Heart left ventricle (tissue), 16 donors: ENCODE measurements around the gene SHISA4. TPM values are rescaled to one million over a fixed set of nuclear protein-coding genes. Genes with fewer than 3 reads are reported as not detected.
A peak's percentile ranks its signal among the peaks of the same experiment; 100 is the strongest.

Source experiments
- ATAC-seq, 4 donors: fragments of 200-7000 bp; cut with Tn5 transposase; one replicate each; pipeline ENCODE4 v1.9.1; 2020 to 2022; ENCODE audit warnings: moderate library complexity in 4 of 4, mild to moderate bottlenecking in 3 of 4, moderate number of reproducible peaks in 1 of 4
- DNase-seq, 5 donors: peaks; one replicate each; pipeline ENCODE4 v3.0.0-alpha.2; 2020
- H3K27ac ChIP-seq, 12 donors: fragments of 200-600 bp; sonication (generic) in 4 of 12; one replicate each; pipeline versions ENCODE4 v1.5.0 to v1.8.0; 2016 to 2022; ENCODE audit warnings: mild to moderate bottlenecking in 2 of 12
- H3K27me3 ChIP-seq, 9 donors: fragments of 200-600 bp; sonication (generic) in 2 of 9; one replicate each; pipeline versions ENCODE4 v1.5.1 to v1.8.0; 2016 to 2022; ENCODE audit warnings: mild to moderate bottlenecking in 3 of 9
- H3K36me3 ChIP-seq, 9 donors: fragments of 200-600 bp; sonication (generic) in 2 of 9; one replicate each; pipeline versions ENCODE4 v1.5.0 to v1.8.0; 2018 to 2022; ENCODE audit warnings: mild to moderate bottlenecking in 2 of 9
- H3K4me1 ChIP-seq, 12 donors: fragments of 200-600 bp; sonication (generic) in 4 of 12; one replicate each; pipeline versions ENCODE4 v1.5.0 to v1.8.0; 2016 to 2022; ENCODE audit warnings: mild to moderate bottlenecking in 3 of 12
- H3K4me3 ChIP-seq, 12 donors: fragments of 200-600 bp; sonication (generic) in 4 of 12; one replicate each; pipeline versions ENCODE4 v1.5.0 to v1.8.0; 2017 to 2022; ENCODE audit warnings: mild to moderate bottlenecking in 9 of 12, moderate library complexity in 4 of 12
- H3K9me3 ChIP-seq, 12 donors: fragments of 200-600 bp; sonication (generic) in 4 of 12; one replicate each; pipeline versions ENCODE4 v1.5.0 to v1.8.0; 2016 to 2022; ENCODE audit warnings: mild to moderate bottlenecking in 1 of 12
- CTCF ChIP-seq, 12 donors: fragments of 200-600 bp; sonication (generic) in 4 of 12; IDR thresholded peaks; one replicate each; pipeline versions ENCODE4 v1.5.0 to v1.8.0; 2018 to 2022; ENCODE audit warnings: antibody characterized with exemption in 12 of 12, mild to moderate bottlenecking in 5 of 12
- POLR2A ChIP-seq, 2 donors: fragments of 450-650 bp; IDR thresholded peaks; one replicate each; pipeline ENCODE4 v1.6.1; 2017; ENCODE audit warnings: antibody characterized with exemption in 2 of 2, mild to moderate bottlenecking in 2 of 2, moderate library complexity in 2 of 2
- WGBS, 4 donors: extraction: QIAGEN DNeasy Blood & Tissue Kit in 2 of 4; methylation state at CpG; one replicate each; pipeline versions ENCODE4 v1.1.5 to v1.1.7; 2013 to 2018; 5-methylcytosine and 5-hydroxymethylcytosine counted together
- intact Hi-C, 10 donors: fragments of 100-400 bp; cut with DNase I; formaldehyde crosslinking; loops; one replicate each; pipeline versions ENCODE4 v1.11.1 to v1.14.2; 2022
- polyA plus RNA-seq, 2 donors: library from polyadenylated mRNA; stranded (reverse); fragments of 200-250 nt; gene quantifications; one replicate each; pipeline ENCODE4 v1.2.3, GENCODE V29; 2013
- total RNA-seq, 9 donors: library from RNA; depleted of rRNA in 2 of 9; stranded (reverse); fragments of >200 nt in 2 of 9; fragmentation: NEBNext Ultra II Directional in 3 of 9; extraction: Animal tissue kit (Norgen Biotek cat#: 25700) in 3 of 9; gene quantifications; one replicate each; pipeline versions ENCODE4 v1.1.0 to v1.2.4, GENCODE V29; 2016 to 2023
- donor health status: ischemic (EF 13 %, LVEDD 7.1; RV severe dilation, severe dysfunction).
- donor health status: healthy with polysubstance abuse.
- donor health status: DM: no; HTN: yes; CAD: no.
- donor health status: DM: no; HTN: no; CAD: no.
- donor health status: ischemic (EF 25% LVEDD 6.9; RV normal size, moderate dysfunction).
- donor health status: ischemic (EF 25% LVEDD 5.7; RV mildly dilated, moderate dysfunction).
- donor health status: healthy.
- donor health status: DM: yes; HTN: yes; CAD: no.
- donor health status: ischemic (EF 35%, LVEDD 5.7; RV mildly dilated, moderate dysfunction).
- donor health status: nonischemic (EF 11% LVEDD 7.7; RV severe dilation, severe dysfunction).
- donor health status: DM: yes; HTN: yes; CAD: no.
- donor health status: PGD.
- donor health status: ischemic (EF 29% LVEDD 5.4; RV normal size, mild dysfunction).
- donor health status: nonischemic (EF 23%, LVEDD 6.1; RV moderate dilation, normal function).

Gene SHISA4
- total and polyA plus RNA-seq, 11 donors: 53.2 to 262 (median 120) TPM

GRCh38 chr1:201881617-201882016 lies 7.1 kb upstream of the SHISA4 start:
- Histone ChIP-seq H3K9me3 (no peaks in the 10 kb centered on the region), H3K4me1 (peaks cover 0 to 49% (median 36%) of the 10 kb centered on the region in 12 donors), H3K27me3 (no peaks in the 10 kb centered on the region), H3K4me3 (no peak overlapping the region), H3K36me3 (peaks cover 0 to 5% (median 0%) of the 10 kb centered on the region in 9 donors), H3K27ac (no peak overlapping the region)
- DNase-seq: no peak
- WGBS, 4 donors: 82 to 90% (median 86%) methylated on average over 1 of the region's 1 CpG
- intact Hi-C loops: loop anchor here in 1 of 10 donors (10.0 kb wide), 1 partner anchor 223 kb away; no protein-coding TSS in a partner anchor
- TF ChIP-seq POLR2A (IDR thresholded peaks at IDR 0.05) (no peak), CTCF (IDR thresholded peaks at IDR 0.05) (no peak)
- ATAC-seq: no peak

- H3K4me3 ChIP-seq: no peak overlapping the region
- intact Hi-C loops: loop anchor here in 1 of 10 donors (10.0 kb wide), 1 partner anchor 222 kb away; no protein-coding TSS in a partner anchor
- no peak for TF ChIP-seq POLR2A (IDR thresholded peaks at IDR 0.05)
- peak in 1 of 12 donors; percentile 14 for TF ChIP-seq CTCF (IDR thresholded peaks at IDR 0.05)
- peak in 1 of 5 donors; percentile 17 for DNase-seq
- peak overlapping the region in 11 of 12 donors; percentile 77 to 97 (median 88) for H3K27ac ChIP-seq
- no peaks in the 10 kb centered on the region for H3K36me3 ChIP-seq
- peak in 3 of 4 donors; percentile 2 to 35 (median 9) for ATAC-seq
- no peaks in the 10 kb centered on the region for H3K9me3 ChIP-seq
- H3K27me3 ChIP-seq: no peaks in the 10 kb centered on the region
- 70 to 83% (median 73%) methylated on average over 2 of the region's 2 CpGs for WGBS, 4 donors
- H3K4me1 ChIP-seq: peaks cover 0 to 58% (median 37%) of the 10 kb centered on the region in 12 donors
Observed at GRCh38 chr1:201882665-201883132, 6.0 kb upstream of the SHISA4 start.

GRCh38 chr1:201883266-201883665 lies 5.4 kb upstream of the SHISA4 start:
- intact Hi-C loops: loop anchor here in 1 of 10 donors (10.0 kb wide), 1 partner anchor 222 kb away; no protein-coding TSS in a partner anchor
- Histone ChIP-seq H3K4me3 (no peak overlapping the region), H3K4me1 (peaks cover 0 to 59% (median 37%) of the 10 kb centered on the region in 12 donors), H3K36me3 (no peaks in the 10 kb centered on the region), H3K9me3 (no peaks in the 10 kb centered on the region), H3K27ac (peak overlapping the region; percentile 77 to 97 (median 88)), H3K27me3 (peaks cover 0 to 5% (median 0%) of the 10 kb centered on the region in 9 donors)
- 73 to 78% (median 76%) methylated on average over 3 of the region's 3 CpGs for WGBS, 4 donors
- ATAC-seq (no peak), DNase-seq (no peak)
- TF ChIP-seq CTCF (IDR thresholded peaks at IDR 0.05): no peak
- TF ChIP-seq POLR2A (IDR thresholded peaks at IDR 0.05): no peak

- H3K27ac ChIP-seq: peak overlapping the region; percentile 77 to 97 (median 88)
- peak in 2 of 5 donors; percentile 70 to 86 for DNase-seq
Observed at GRCh38 chr1:201883786-201884185, 4.9 kb upstream of the SHISA4 start.

More at GRCh38 chr1:201883786-201884185, 4.9 kb upstream of the SHISA4 start:
- H3K27me3 ChIP-seq: peaks cover 0 to 7% (median 0%) of the 10 kb centered on the region in 9 donors
- WGBS, 4 donors: 19 to 20% (median 19%) methylated on average over 7 of the region's 7 CpGs
- no peak for TF ChIP-seq CTCF (IDR thresholded peaks at IDR 0.05)
- TF ChIP-seq POLR2A (IDR thresholded peaks at IDR 0.05): peak in 1 of 2 donors; percentile 31
- no peaks in the 10 kb centered on the region for H3K36me3 ChIP-seq
- intact Hi-C loops: loop anchor here in 1 of 10 donors (10.0 kb wide), 1 partner anchor 221 kb away; no protein-coding TSS in a partner anchor
- peak; percentile 54 to 69 (median 58) for ATAC-seq
- H3K4me1 ChIP-seq: peaks cover 0 to 55% (median 34%) of the 10 kb centered on the region in 12 donors
- no peak overlapping the region for H3K4me3 ChIP-seq
- no peaks in the 10 kb centered on the region for H3K9me3 ChIP-seq
